MM.1S (cell line): Measurements from ENCODE around the gene OSTM1.

ENCODE experiments used
- DNase-seq: peaks from one replicate; pipeline ENCODE4 v3.0.0-alpha.2; 2015
- H2AFZ ChIP-seq: fragments of 300-600 bp; sonication (generic); 2 replicates; pipeline ENCODE4 v1.6.0; 2016; ENCODE audit warnings: antibody characterized with exemption, low read length
- H3F3A ChIP-seq: fragments of 300-600 bp; sonication (generic); 2 replicates; pipeline ENCODE4 v1.6.1; 2016; ENCODE audit warnings: mild to moderate bottlenecking, antibody characterized with exemption, low read length, moderate library complexity, mixed read lengths; ENCODE audit not compliant: insufficient read depth
- H3K27ac ChIP-seq: fragments of 300-600 bp; sonication (generic); 2 replicates; pipeline ENCODE4 v1.5.1; 2016; ENCODE audit warnings: mild to moderate bottlenecking, low read length
- H3K27me3 ChIP-seq: fragments of 300-600 bp; sonication (generic); replicated peaks from 2 replicates; pipeline ENCODE4 v1.6.0; 2016; ENCODE audit warnings: low read length; ENCODE audit not compliant: insufficient read depth
- H3K36me3 ChIP-seq: fragments of 300-600 bp; sonication (generic); replicated peaks from 2 replicates; pipeline ENCODE4 v1.6.1; 2016; ENCODE audit warnings: mild to moderate bottlenecking, low read length, mixed read lengths; ENCODE audit not compliant: insufficient read depth
- H3K4me1 ChIP-seq: fragments of 300-600 bp; sonication (generic); 2 replicates; pipeline ENCODE4 v1.6.1; 2016; ENCODE audit warnings: low read length, mixed read lengths
- H3K4me2 ChIP-seq: fragments of 300-600 bp; sonication (generic); 2 replicates; pipeline ENCODE4 v1.6.0; 2016; ENCODE audit warnings: low read depth, low read length
- H3K4me3 ChIP-seq: fragments of 300-600 bp; sonication (generic); 2 replicates; pipeline ENCODE4 v1.5.1; 2016; ENCODE audit warnings: low read length, mixed read lengths
- H3K79me2 ChIP-seq: fragments of 300-600 bp; sonication (generic); 2 replicates; pipeline ENCODE4 v1.6.1; 2016; ENCODE audit warnings: mixed run types, low read length, mixed read lengths
- H3K9ac ChIP-seq: fragments of 300-600 bp; sonication (generic); 2 replicates; pipeline ENCODE4 v1.6.1; 2016; ENCODE audit warnings: low read length, mixed read lengths
- H3K9me2 ChIP-seq: fragments of 300-600 bp; sonication (generic); replicated peaks from 2 replicates; pipeline ENCODE4 v1.6.1; 2016; ENCODE audit warnings: mild to moderate bottlenecking, low read length, mixed read lengths; ENCODE audit not compliant: insufficient read depth
- H3K9me3 ChIP-seq: fragments of 300-600 bp; sonication (generic); replicated peaks from 2 replicates; pipeline ENCODE4 v1.6.1; 2016; ENCODE audit warnings: mild to moderate bottlenecking, low read length, mixed read lengths; ENCODE audit not compliant: insufficient read depth
- H4K20me1 ChIP-seq: fragments of 300-600 bp; sonication (generic); 2 replicates; pipeline ENCODE4 v1.6.1; 2016; ENCODE audit warnings: mild to moderate bottlenecking, low read length, moderate library complexity, mixed read lengths; ENCODE audit not compliant: insufficient read depth
- CTCF ChIP-seq: fragments of 300-600 bp; sonication (generic); IDR thresholded peaks from 2 replicates; pipeline ENCODE4 v1.5.1; 2016; ENCODE audit warnings: antibody characterized with exemption, low read length, mixed read lengths
- EZH2 ChIP-seq: fragments of 300-600 bp; sonication (generic); optimal IDR thresholded peaks from 2 replicates; pipeline ENCODE3; 2017; ENCODE audit warnings: low read depth, mild to moderate bottlenecking, antibody characterized with exemption, low read length, mixed read lengths
- EZH2phosphoT487 ChIP-seq: fragments of 300-600 bp; sonication (generic); IDR thresholded peaks from 2 replicates; pipeline ENCODE4 v1.6.1; 2018; ENCODE audit warnings: antibody characterized with exemption, low read length

The OSTM1 gene

GRCh38 chr6:108106694-108107093 lies 32.2 kb upstream of the OSTM1 start:
- Histone ChIP-seq H4K20me1 (no peaks in the 10 kb centered on the region), H3K79me2 (no peaks in the 10 kb centered on the region), H2AFZ (no peak overlapping the region), H3K9ac (no peak overlapping the region), H3K4me1 (no peaks in the 10 kb centered on the region), H3F3A (no peaks in the 10 kb centered on the region), H3K9me3 (no peaks in the 10 kb centered on the region), H3K27me3 (no peaks in the 10 kb centered on the region), H3K9me2 (no peaks in the 10 kb centered on the region), H3K4me3 (no peak overlapping the region), H3K36me3 (no peaks in the 10 kb centered on the region), H3K4me2 (no peak overlapping the region), H3K27ac (no peak overlapping the region)
- no peak for DNase-seq
- TF ChIP-seq EZH2phosphoT487 (no peak), CTCF (no peak), EZH2 (no peak)

- no peak overlapping the region for H3K4me3 ChIP-seq
- no peaks in the 10 kb centered on the region for H3K4me1 ChIP-seq
- H3K4me2 ChIP-seq, result no peak overlapping the region
- H3K27ac ChIP-seq, result no peak overlapping the region
- H3K79me2 ChIP-seq, result no peaks in the 10 kb centered on the region
- no peaks in the 10 kb centered on the region for H3K36me3 ChIP-seq
- H3F3A ChIP-seq, result no peaks in the 10 kb centered on the region
- no peak for TF ChIP-seq CTCF
- TF ChIP-seq EZH2phosphoT487, result no peak
- no peak for TF ChIP-seq EZH2
- no peak for DNase-seq
- H2AFZ ChIP-seq, result no peak overlapping the region
- H3K27me3 ChIP-seq, result no peaks in the 10 kb centered on the region
- H3K9ac ChIP-seq, result no peak overlapping the region
- H3K9me2 ChIP-seq, result no peaks in the 10 kb centered on the region
- H4K20me1 ChIP-seq, result no peaks in the 10 kb centered on the region
- no peaks in the 10 kb centered on the region for H3K9me3 ChIP-seq
Measured at GRCh38 chr6:108106261-108106660, 31.7 kb upstream of the OSTM1 start.

GRCh38 chr6:108105571-108105970 lies 31.0 kb upstream of the OSTM1 start:
- Histone ChIP-seq H4K20me1 (no peaks in the 10 kb centered on the region), H3K4me2 (no peak overlapping the region), H3K9me3 (no peaks in the 10 kb centered on the region), H3K9ac (no peak overlapping the region), H2AFZ (no peak overlapping the region), H3K27ac (no peak overlapping the region), H3F3A (no peaks in the 10 kb centered on the region), H3K79me2 (no peaks in the 10 kb centered on the region), H3K4me3 (no peak overlapping the region), H3K36me3 (no peaks in the 10 kb centered on the region), H3K4me1 (no peaks in the 10 kb centered on the region), H3K27me3 (no peaks in the 10 kb centered on the region), H3K9me2 (no peaks in the 10 kb centered on the region)
- no peak for TF ChIP-seq EZH2
- TF ChIP-seq EZH2phosphoT487, result no peak
- no peak for TF ChIP-seq CTCF
- no peak for DNase-seq
